HG02759 (cell line): ENCODE data around the gene NPTX1.
A peak's percentile ranks its signal among the peaks of the same experiment; 100 is the strongest.

Source experiments
- ATAC-seq: cut with Tn5 transposase; IDR thresholded peaks from one replicate; pipeline ENCODE4 v1.9.1; 2021; ENCODE audit warnings: mild to moderate bottlenecking, moderate library complexity; ENCODE audit not compliant: unreplicated experiment

The NPTX1 gene

DNA sequence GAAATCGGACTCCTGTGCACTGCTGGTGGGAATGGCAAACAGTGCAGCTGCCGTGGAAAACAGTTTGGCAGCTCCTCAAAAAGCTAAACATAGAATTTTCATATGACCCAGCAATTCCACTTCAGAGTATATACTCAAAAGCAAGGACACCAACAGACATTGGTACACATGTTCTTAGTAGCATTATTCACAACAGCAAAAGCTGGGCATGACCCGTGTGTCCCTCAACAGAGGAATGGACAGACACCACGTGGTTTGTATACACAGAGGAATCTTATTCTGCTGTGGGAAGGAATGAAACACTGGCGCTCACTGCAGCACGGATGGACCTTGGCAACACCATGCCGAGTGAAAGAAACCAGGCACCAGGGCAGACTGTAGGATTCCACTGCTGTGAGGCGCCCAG lies 16.0 kb downstream of the NPTX1 start:
- ATAC-seq = no peak

- no peak for ATAC-seq
Observed at GRCh38 chr17:80459234-80459633, 17.2 kb downstream of the NPTX1 start.

GRCh38 chr17:80458016-80458415 lies 18.4 kb downstream of the NPTX1 start:
- no peak for ATAC-seq

DNA sequence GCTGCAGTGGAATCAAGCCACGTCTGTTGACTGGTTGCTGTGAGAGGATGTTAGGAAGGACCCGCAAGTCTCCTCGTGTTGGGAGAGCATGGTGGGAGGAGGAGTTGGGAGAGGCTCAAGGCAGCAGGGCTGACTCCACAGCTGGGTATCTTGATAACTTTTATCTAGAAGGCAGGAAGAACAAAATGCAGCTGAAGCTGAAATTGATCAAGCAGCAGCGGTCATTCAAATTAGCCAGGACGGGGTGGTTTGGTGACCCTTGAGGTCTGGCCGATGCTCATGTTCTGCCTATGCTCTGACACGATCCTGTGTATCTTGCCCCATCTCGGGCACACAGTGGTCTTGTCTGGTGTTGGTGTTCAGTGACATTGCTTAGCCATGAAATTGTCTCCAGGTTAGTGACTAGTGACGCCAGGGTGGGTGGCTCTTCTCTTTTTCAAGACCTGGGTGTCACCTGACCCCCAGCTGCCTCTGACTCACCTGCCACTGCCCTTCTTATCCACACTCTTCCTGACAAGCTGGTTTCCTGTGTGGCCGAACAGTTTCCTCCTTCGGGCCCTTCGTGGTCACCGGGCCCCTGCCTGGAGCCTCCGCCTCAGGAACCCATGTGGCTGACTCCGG lies 19.1 kb downstream of the NPTX1 start:
- ATAC-seq = no peak

DNA sequence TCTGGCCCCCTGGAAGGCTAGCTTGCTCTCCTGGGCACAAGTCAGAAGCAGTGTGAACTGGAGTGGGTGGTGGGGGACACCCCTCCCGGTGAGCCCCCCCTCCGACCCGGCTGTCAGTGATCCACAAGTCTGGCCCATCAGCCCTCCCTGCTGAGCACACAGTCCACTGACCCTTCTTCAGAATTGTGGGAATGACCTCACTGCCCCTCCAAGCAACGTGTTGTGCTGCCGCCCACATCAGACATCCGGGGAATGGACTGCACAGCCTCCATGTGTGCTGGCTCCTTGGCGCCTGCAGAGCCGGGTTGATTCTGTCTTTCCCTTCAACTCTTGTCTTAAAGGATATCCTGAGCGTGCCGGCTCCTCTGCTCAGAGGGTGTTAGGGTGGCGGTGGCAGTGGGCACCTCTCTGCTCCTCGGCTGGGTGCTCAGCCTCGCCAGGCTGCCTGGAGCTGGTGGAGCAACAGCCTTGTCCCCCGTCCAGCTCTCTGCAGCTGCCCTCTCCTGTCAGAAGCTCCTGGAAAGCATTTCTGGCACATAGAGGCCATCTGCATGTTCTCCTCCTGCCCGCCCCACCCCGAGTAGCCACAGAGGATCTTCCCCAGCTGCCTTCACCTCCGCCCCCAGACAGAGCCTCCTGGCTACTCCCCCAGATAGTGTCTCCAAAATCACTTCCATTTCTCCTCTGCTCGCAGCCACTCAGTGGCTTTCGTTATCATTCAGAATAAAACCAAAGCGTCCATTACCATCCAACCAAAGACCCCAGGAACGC lies 19.8 kb downstream of the NPTX1 start:
- ATAC-seq = no peak

GRCh38 chr17:80455784-80456183 lies 20.6 kb downstream of the NPTX1 start:
- ATAC-seq = no peak

GRCh38 chr17:80455336-80455710 lies 21.1 kb downstream of the NPTX1 start:
- ATAC-seq = peak; percentile 30

GRCh38 chr17:80454557-80455335 lies 21.7 kb downstream of the NPTX1 start:
- ATAC-seq = peak; percentile 92

- no peak for ATAC-seq
Observed at GRCh38 chr17:80453998-80454556, 22.3 kb downstream of the NPTX1 start.

DNA sequence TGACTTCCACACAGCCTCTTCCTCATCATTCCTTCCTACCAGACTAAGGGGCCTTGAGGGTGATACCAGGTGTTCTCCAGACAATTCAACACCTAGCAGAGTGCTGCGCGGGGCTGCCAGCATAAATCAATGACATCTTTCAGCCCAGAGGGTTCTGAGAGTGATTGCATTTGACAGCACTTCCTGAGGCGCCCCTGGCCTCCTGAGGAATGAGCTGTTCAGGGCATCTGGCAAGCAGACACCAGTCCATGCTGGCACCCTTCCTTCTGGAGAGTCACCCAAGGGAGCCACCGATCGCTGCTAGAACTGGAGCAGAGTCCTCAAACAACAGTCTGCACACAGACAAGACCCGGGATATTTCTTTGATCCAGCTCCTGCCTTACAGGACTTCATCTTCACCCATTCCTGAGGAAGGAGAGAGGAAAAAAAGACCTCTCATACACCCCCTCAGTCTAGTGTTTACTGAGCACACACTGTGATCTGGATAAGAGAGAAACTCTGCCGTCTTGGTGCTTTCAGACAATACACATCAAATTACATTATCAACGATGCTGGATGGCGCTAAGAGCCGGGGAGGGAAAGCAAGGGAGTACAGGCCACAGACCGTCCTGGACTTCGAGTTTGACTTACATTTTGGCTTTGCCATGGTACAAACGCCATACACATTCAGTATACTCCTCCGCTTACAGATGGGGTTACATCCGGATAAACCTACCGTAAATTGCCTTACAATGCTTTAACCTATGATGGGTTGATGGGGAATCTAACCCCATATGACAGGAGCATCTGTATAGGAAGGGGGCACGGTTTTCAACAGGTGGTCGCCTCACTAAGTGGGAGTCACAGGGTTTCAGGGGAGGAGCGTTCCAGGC lies 23.0 kb downstream of the NPTX1 start:
- no peak for ATAC-seq

GRCh38 chr17:80452173-80452915 lies 24.1 kb downstream of the NPTX1 start:
- no peak for ATAC-seq

GRCh38 chr17:80451104-80451775 lies 25.2 kb downstream of the NPTX1 start:
- ATAC-seq = no peak

- ATAC-seq = no peak
Observed at GRCh38 chr17:80449930-80450576, 26.4 kb downstream of the NPTX1 start.

DNA sequence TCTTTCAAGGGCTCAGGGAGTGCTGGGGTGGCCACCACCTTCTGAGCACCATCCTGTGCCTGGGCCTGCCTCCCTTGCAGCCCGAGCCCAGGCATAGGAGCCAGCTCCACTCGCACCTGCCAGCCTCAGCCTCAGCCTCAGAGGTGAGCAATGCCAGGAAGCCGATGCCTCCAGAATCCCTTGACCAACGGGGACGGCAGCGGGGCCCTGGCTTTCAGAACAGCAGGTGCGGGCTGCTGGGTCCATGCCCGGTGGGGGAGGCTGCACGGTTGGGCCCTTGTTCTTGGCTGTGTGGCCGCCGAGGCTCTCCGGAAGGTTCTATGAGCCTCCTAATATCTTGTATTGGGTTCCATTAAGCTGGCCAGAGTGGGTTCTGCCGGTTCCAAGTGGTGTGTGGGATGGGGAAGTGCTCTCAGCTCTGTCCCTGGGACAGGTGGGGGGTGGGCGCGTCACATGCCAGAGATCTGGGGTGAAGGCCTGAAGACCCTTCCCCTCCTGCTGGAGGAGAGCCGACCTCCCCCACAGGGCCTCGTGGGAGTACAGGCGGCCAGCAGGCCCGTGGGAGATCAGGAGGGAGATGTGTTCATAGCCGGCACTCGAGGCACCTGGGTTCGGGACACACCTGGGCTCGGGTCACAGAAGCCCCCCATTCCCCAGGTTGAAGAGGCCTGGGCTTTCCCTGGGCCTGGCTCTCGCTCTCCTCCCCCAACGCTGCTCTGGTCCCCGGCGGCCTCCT lies 27.0 kb downstream of the NPTX1 start:
- ATAC-seq = no peak

DNA sequence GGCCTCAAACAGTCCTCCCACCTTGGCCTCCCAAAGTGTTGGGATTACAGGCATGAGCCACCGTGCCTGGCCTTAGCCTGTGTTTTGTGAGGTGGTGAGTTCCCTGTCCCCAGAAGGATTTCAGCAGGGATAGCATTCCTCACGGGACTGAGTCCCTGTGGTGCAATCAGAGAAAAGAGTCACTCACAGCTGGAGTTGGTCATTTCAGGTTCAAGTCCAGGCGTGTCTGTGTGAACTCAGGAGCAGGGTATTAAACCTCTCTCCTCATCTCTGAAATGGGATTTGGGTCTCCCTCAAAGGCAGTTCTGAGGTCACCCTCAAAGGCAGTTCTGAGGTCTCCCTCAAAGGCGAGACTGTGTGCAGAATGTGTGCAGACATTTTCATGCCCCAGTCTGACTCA lies 28.6 kb downstream of the NPTX1 start:
- ATAC-seq = no peak

DNA sequence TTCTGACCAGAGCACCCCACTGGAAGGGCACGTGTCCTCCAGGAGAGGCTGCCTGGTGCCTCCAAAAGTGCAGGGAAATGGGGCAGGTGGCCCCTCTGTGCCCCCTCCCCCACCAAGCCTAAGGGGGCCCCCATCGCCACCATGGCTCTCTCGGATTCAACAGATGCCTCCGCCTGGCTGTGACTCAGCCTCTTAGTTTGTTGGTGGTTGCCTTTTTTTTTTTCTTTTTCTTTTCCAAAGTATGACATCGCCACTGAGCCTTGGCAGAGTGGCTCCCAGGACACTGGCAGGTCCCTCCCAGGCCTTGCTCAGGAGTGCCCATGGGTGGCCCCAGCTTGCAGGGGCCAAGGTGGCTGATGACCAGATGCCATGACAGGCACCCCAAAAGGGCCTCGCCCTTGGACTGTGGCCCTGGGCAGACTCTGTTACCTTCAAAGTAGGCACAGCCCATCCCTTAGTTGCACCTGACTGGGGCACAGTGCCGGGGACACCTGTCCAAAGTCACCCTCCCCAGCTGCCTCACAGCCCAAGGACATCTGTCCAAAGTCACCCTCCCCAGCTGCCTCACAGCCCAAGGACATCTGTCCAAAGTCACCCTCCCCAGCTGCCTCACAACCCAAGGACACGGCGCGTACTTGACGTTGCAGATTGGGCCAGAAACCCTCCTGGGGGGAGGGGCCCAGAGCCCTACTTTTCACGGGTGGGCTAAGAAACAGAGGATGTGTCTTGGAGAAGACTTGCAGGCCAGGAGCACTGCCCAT lies 29.6 kb downstream of the NPTX1 start:
- no peak for ATAC-seq

GRCh38 chr17:80445726-80446110 lies 30.7 kb downstream of the NPTX1 start:
- no peak for ATAC-seq
